Lower leg skin (tissue), 3 donors: ENCODE results near the gene HGS.

ENCODE experiments used
- CTCF ChIP-seq, 3 donors: fragments of 450-650 bp; IDR thresholded peaks; one replicate each; pipeline ENCODE4 v1.5.1; 2016; ENCODE audit warnings: antibody characterized with exemption in 3 of 3, mild to moderate bottlenecking in 3 of 3, moderate library complexity in 2 of 3
- POLR2A ChIP-seq, 2 donors: fragments of 450-650 bp; IDR thresholded peaks; one replicate each; pipeline ENCODE4 v1.6.1; 2016 to 2017; ENCODE audit warnings: antibody characterized with exemption in 2 of 2, mild to moderate bottlenecking in 1 of 2, moderate library complexity in 1 of 2

- TF ChIP-seq POLR2A (IDR thresholded peaks at IDR 0.05) (no peak), CTCF (IDR thresholded peaks at IDR 0.05) (no peak)
Observed at GRCh38 chr17:81648707-81649085, 35.1 kb upstream of the HGS start.
